Activated T-helper 1 cell treated with anti-CD3 and anti-CD28 coated beads, Interleukin-12 subunit alpha, Interleukin-12 subunit beta, Interleukin-2, Interleukin-4 antibody, amounts not matched to agents 30 ng/mL and 10 ng/mL and 1 ng/mL, durations not matched to agents 14 hours and 24 hours and 36 hours (primary cell): ENCODE measurements around the gene RBX1. TPM values are rescaled to one million over a fixed set of nuclear protein-coding genes. Genes with fewer than 3 reads are reported as not detected.

Experiments used
- DNase-seq: peaks from one replicate; pipeline ENCODE4 v3.0.0; 2021; ENCODE audit warnings: low spot score
- H3K27ac Mint-ChIP-seq: one replicate; pipeline ENCODE4 v1.8.0; 2021; ENCODE audit warnings: mild to moderate bottlenecking, mixed read lengths
- H3K27me3 Mint-ChIP-seq: one replicate; pipeline ENCODE4 v1.8.0; 2022; ENCODE audit warnings: mild to moderate bottlenecking, moderate library complexity, mixed read lengths; ENCODE audit not compliant: insufficient read depth
- H3K36me3 Mint-ChIP-seq: one replicate; pipeline ENCODE4 v1.8.0; 2021; ENCODE audit warnings: low read depth, mixed read lengths
- H3K4me1 Mint-ChIP-seq: one replicate; pipeline ENCODE4 v1.8.0; 2021; ENCODE audit warnings: low read depth, mixed read lengths
- H3K4me3 Mint-ChIP-seq: one replicate; pipeline ENCODE4 v1.8.0; 2021; ENCODE audit warnings: mild to moderate bottlenecking, moderate library complexity, mixed read lengths
- H3K9me3 Mint-ChIP-seq: one replicate; pipeline ENCODE4 v1.8.0; 2021; ENCODE audit warnings: mixed read lengths
- intact Hi-C: fragments of 100-400 bp; cut with micrococcal nuclease; formaldehyde crosslinking; loops from one replicate; pipeline ENCODE4 v1.15.1; 2024
- total RNA-seq: library from RNA; stranded (reverse); gene quantifications from 2 replicates; pipeline ENCODE4 v1.2.3, GENCODE V29; 2022

Gene RBX1
- total RNA-seq, 1 donor from 2014 or later = 90.9 TPM

DNA sequence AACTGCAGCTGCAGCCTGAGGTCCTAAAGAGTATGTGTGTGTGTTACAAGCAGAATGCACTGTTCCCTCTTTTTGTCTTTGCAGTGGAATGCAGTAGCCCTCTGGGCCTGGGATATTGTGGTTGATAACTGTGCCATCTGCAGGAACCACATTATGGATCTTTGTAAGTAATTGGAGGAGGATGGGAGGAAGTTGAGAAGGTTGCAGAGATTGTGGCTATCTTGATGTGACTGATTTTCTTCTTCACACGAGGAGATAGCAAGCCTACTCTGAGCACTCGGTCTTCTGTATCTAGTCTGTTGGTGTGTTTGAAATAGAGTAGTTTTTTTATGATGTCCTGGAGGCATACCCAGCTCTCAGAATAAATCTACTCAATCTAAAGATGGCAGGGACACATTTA, 2.3 kb downstream of the RBX1 start:
- Mint-ChIP-seq H3K27ac (peak overlapping the region; percentile 54), H3K9me3 (no peaks in the 10 kb centered on the region), H3K4me1 (peaks cover 30% of the 10 kb centered on the region), H3K27me3 (no peaks in the 10 kb centered on the region), H3K4me3 (peak overlapping the region; percentile 98), H3K36me3 (peaks cover 26% of the 10 kb centered on the region)
- intact Hi-C loops = loop anchor here (5.0 kb wide), 1 partner anchor 316 kb away; the partner anchor contains the start of gene MRTFA
- no peak for DNase-seq

DNA sequence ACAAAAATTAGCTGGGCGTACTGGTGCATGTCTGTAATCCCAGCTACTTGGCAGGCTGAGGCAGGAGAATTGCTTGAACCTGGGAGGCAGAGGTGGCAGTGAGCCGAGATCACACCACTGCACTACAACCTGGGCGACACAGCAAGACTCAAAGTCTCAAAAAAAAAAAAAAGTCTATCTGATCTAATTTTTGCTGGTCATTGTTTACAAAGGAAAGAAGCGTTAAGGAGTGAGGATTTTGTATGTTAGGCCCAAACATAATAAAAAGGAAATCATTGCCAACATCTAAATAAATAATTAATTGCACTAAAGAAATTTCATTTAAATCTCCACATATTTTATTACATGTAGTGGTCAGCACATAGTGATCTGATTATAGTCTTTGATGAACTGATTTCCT, 2.9 kb downstream of the RBX1 start:
- intact Hi-C loops = loop anchor here (5.0 kb wide), 1 partner anchor 317 kb away; the partner anchor contains the start of gene MRTFA
- no peak for DNase-seq
- peaks cover 27% of the 10 kb centered on the region for H3K36me3 Mint-ChIP-seq
- peak overlapping the region; percentile 34 for H3K27ac Mint-ChIP-seq
- H3K9me3 Mint-ChIP-seq = no peaks in the 10 kb centered on the region
- H3K4me1 Mint-ChIP-seq = peaks cover 30% of the 10 kb centered on the region
- no peaks in the 10 kb centered on the region for H3K27me3 Mint-ChIP-seq
- peak overlapping the region; percentile 38 for H3K4me3 Mint-ChIP-seq

- H3K9me3 Mint-ChIP-seq = no peaks in the 10 kb centered on the region
- no peaks in the 10 kb centered on the region for H3K27me3 Mint-ChIP-seq
- intact Hi-C loops = no loop called here
- H3K4me1 Mint-ChIP-seq = peaks cover 30% of the 10 kb centered on the region
- no peak for DNase-seq
- peaks cover 32% of the 10 kb centered on the region for H3K36me3 Mint-ChIP-seq
- no peak overlapping the region for H3K27ac Mint-ChIP-seq
- H3K4me3 Mint-ChIP-seq = no peak overlapping the region
Measured at GRCh38 chr22:40955571-40955970, 4.4 kb downstream of the RBX1 start.

DNA sequence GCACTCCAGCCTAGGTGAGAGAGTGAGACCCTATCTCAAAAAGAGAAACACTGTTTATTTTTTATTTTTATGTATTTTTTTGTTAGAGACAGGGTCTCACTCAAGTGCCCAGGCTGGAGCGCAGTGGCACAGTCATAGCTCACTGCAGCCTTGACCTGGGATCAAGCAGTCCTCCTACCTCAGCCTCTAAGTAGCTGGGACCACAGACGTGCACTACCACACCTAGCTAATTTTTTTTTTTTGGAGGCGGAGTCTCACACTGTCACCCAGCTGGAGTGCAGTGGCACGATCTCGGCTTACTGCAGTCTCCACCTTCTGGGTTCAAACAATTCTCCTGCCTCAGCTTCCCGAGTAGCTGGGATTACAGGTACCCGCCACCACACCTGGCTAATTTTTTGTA, 6.4 kb downstream of the RBX1 start:
- peaks cover 24% of the 10 kb centered on the region for H3K4me1 Mint-ChIP-seq
- no peak for DNase-seq
- peaks cover 32% of the 10 kb centered on the region for H3K36me3 Mint-ChIP-seq
- no peaks in the 10 kb centered on the region for H3K9me3 Mint-ChIP-seq
- intact Hi-C loops = no loop called here
- no peak overlapping the region for H3K27ac Mint-ChIP-seq
- no peak overlapping the region for H3K4me3 Mint-ChIP-seq
- H3K27me3 Mint-ChIP-seq = no peaks in the 10 kb centered on the region

- peaks cover 31% of the 10 kb centered on the region for H3K36me3 Mint-ChIP-seq
- no peak overlapping the region for H3K4me3 Mint-ChIP-seq
- H3K27me3 Mint-ChIP-seq = no peaks in the 10 kb centered on the region
- no peaks in the 10 kb centered on the region for H3K9me3 Mint-ChIP-seq
- peaks cover 22% of the 10 kb centered on the region for H3K4me1 Mint-ChIP-seq
- peak overlapping the region; percentile 44 for H3K27ac Mint-ChIP-seq
- no peak for DNase-seq
- intact Hi-C loops = no loop called here
Measured at GRCh38 chr22:40958299-40958698, 7.1 kb downstream of the RBX1 start.

- H3K27ac Mint-ChIP-seq = no peak overlapping the region
- no peaks in the 10 kb centered on the region for H3K27me3 Mint-ChIP-seq
- intact Hi-C loops = no loop called here
- peaks cover 25% of the 10 kb centered on the region for H3K36me3 Mint-ChIP-seq
- no peaks in the 10 kb centered on the region for H3K9me3 Mint-ChIP-seq
- peaks cover 7% of the 10 kb centered on the region for H3K4me1 Mint-ChIP-seq
- no peak for DNase-seq
- no peak overlapping the region for H3K4me3 Mint-ChIP-seq
Measured at GRCh38 chr22:40960145-40960544, 9.0 kb downstream of the RBX1 start.

GRCh38 chr22:40965936-40966725, 15.0 kb downstream of the RBX1 start:
- Mint-ChIP-seq H3K4me1 (peaks cover 13% of the 10 kb centered on the region), H3K4me3 (no peak overlapping the region), H3K27ac (peak overlapping the region; percentile 56), H3K36me3 (peaks cover 34% of the 10 kb centered on the region), H3K9me3 (no peaks in the 10 kb centered on the region), H3K27me3 (no peaks in the 10 kb centered on the region)
- no peak for DNase-seq
- intact Hi-C loops = no loop called here

- intact Hi-C loops = no loop called here
- H3K27ac Mint-ChIP-seq = no peak overlapping the region
Measured at GRCh38 chr22:40966726-40967085, 15.5 kb downstream of the RBX1 start.

DNA sequence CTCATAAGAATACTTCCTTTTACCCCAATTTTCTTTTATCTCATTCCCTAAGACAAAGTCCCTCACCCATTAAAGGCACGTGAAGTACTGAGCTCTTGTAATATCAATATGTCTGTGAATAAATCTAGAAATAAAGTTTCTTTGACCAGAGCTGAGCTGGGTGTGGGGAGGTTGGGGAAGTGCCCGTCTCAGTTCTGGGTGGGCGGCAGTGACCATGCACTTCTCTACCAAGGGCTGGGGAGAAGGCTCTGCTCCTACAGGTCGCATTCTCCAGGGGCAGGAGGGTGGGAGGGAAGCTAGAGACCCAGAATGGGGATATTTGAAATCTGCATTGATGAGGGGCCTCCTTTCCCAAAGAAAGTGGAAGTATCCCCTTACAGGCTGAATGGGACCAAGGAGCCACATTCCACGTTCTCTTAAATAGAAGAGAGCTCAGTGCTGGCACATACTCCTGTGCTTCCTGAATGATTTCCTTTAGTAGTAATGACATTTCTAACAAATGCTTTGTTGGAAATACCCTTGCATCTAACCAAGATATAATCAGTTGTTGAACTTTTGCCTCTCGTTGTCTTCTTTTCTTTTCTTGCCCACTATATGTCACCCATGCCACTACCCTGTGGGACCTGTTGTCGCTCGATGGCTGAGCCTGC, 16.1 kb downstream of the RBX1 start:
- Mint-ChIP-seq H3K36me3 (peaks cover 35% of the 10 kb centered on the region), H3K27me3 (no peaks in the 10 kb centered on the region), H3K27ac (no peak overlapping the region), H3K9me3 (no peaks in the 10 kb centered on the region), H3K4me1 (peaks cover 13% of the 10 kb centered on the region), H3K4me3 (no peak overlapping the region)
- intact Hi-C loops = no loop called here
- DNase-seq = no peak

More at GRCh38 chr22:40966726-40967085, 15.5 kb downstream of the RBX1 start:
- peaks cover 13% of the 10 kb centered on the region for H3K4me1 Mint-ChIP-seq
- peaks cover 34% of the 10 kb centered on the region for H3K36me3 Mint-ChIP-seq
- DNase-seq = no peak
- H3K27me3 Mint-ChIP-seq = no peaks in the 10 kb centered on the region
- H3K4me3 Mint-ChIP-seq = no peak overlapping the region
- no peaks in the 10 kb centered on the region for H3K9me3 Mint-ChIP-seq

DNA sequence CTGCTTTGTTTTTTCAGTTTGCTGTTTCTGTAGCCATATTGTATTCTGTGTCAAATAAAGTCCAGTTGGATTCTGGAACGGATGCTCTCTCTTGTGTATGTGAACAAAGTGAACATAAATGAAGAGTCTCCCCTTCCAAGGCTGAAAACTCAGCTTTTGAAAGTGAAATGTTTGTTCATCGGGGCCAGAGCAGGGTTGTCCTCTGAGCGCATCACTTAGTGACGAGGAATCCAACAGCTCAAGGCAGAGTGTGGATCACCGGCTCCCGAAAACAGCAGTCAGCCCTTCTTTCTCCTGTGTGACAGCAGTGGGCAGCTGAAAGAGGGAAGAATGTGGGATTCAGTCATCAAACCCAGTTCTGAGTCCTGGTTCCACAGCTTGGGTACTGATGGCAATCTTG, 21.4 kb downstream of the RBX1 start:
- Mint-ChIP-seq H3K9me3 (no peaks in the 10 kb centered on the region), H3K4me3 (no peak overlapping the region), H3K27ac (no peak overlapping the region), H3K27me3 (no peaks in the 10 kb centered on the region), H3K36me3 (peaks cover 15% of the 10 kb centered on the region), H3K4me1 (no peaks in the 10 kb centered on the region)
- intact Hi-C loops = no loop called here
- no peak for DNase-seq

DNA sequence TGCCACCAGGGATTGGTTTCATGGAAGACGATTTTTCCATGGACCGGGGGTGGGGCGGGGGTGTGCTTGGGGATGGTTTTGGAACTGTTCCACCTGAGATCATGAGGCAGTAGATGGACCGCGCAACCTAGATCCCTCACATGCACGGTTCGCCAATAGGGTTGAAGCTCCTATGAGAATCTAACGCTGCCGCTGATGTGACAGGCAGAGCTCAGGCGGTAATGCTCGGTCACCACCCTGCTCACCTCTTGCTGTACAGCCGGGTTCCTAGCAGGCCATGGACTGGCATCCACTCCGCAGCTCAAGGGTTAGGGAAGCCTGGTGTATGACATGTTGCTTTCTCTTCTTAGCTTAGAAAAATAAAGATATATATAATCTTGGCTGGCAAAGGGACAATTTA, 22.0 kb downstream of the RBX1 start:
- Mint-ChIP-seq H3K27ac (no peak overlapping the region), H3K9me3 (no peaks in the 10 kb centered on the region), H3K4me3 (no peak overlapping the region), H3K27me3 (no peaks in the 10 kb centered on the region), H3K36me3 (peaks cover 12% of the 10 kb centered on the region), H3K4me1 (no peaks in the 10 kb centered on the region)
- no peak for DNase-seq
- intact Hi-C loops = no loop called here

DNA sequence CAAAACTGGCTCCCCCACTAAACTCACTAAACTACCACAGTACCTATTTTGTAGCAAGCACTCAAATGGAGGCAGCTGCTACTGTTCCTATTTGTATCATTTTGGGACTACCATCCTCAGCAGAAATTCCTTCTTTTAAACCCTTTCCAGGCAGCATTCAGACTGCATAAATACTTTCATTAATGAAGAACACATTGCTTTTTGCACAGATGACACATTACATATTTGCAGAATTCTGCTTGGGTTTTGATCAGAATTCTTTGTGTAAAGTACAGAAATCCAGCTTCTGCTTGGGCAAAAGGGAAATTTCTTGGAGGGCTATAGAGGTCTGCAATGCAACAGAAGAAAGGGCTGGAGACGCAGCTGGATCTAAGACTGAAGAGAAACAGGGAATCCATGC, 24.2 kb downstream of the RBX1 start:
- no peak for DNase-seq
- Mint-ChIP-seq H3K36me3 (peaks cover 7% of the 10 kb centered on the region), H3K4me3 (no peak overlapping the region), H3K4me1 (no peaks in the 10 kb centered on the region), H3K9me3 (no peaks in the 10 kb centered on the region), H3K27ac (no peak overlapping the region), H3K27me3 (no peaks in the 10 kb centered on the region)
- intact Hi-C loops = no loop called here

GRCh38 chr22:40976866-40977700, 25.9 kb downstream of the RBX1 start:
- no peak overlapping the region for H3K27ac Mint-ChIP-seq
- no peaks in the 10 kb centered on the region for H3K27me3 Mint-ChIP-seq
- intact Hi-C loops = no loop called here
- no peak for DNase-seq
- H3K4me3 Mint-ChIP-seq = no peak overlapping the region
- no peaks in the 10 kb centered on the region for H3K9me3 Mint-ChIP-seq
- peaks cover 4% of the 10 kb centered on the region for H3K36me3 Mint-ChIP-seq
- H3K4me1 Mint-ChIP-seq = no peaks in the 10 kb centered on the region
